Vagina (tissue), 2 donors: ENCODE data around the gene BMP5.

Source experiments
- CTCF ChIP-seq, 3 experiments: fragments of 450-650 bp in 2 of 3; fragments of 200-600 bp in 1 of 3; sonication (generic) in 1 of 3; IDR thresholded peaks; one replicate each; pipeline ENCODE4 v1.5.1; 2017 to 2019; ENCODE audit warnings: antibody characterized with exemption in 3 of 3, mild to moderate bottlenecking in 2 of 3, moderate library complexity in 2 of 3
- POLR2A ChIP-seq, 2 donors: fragments of 450-650 bp; IDR thresholded peaks; one replicate each; pipeline ENCODE4 v1.6.1; 2017; ENCODE audit warnings: antibody characterized with exemption in 2 of 2, mild to moderate bottlenecking in 2 of 2, moderate library complexity in 2 of 2
- POLR2AphosphoS5 ChIP-seq, 2 donors: sonication (generic); formaldehyde crosslinking; IDR thresholded peaks; one replicate each; pipeline ENCODE4 v1.9.0; 2017; ENCODE audit warnings: antibody characterized with exemption in 2 of 2, mild to moderate bottlenecking in 2 of 2, low read depth in 1 of 2; ENCODE audit not compliant: insufficient read depth in 1 of 2

DNA sequence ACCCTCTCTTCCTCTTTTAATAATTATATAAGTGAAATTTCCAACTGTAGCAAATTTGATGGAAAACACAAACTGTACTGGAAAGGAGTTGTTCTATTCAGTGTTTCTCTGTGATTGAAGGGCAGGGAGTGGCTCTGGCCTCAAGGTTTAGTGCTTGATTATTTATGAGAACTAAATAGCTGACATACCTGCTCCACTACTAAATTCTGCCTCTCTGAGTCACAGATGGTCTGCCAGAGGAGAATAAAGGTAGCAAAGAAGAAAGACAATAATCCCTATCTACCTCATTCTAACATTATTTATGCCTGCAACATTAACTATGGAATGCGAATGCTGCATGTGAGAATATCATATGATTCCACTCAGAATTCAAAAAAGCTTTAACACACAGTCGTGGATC lies 9.3 kb downstream of the BMP5 start:
- TF ChIP-seq CTCF (IDR thresholded peaks at IDR 0.05), result no peak
- no peak for TF ChIP-seq POLR2A (IDR thresholded peaks at IDR 0.05)
- no peak for TF ChIP-seq POLR2AphosphoS5 (IDR thresholded peaks at IDR 0.05; ENCODE audit: insufficient read depth in 1 of 2, low read depth in 1 of 2)
